ENCODE data around the gene RNF5.

The RNF5 gene

GRCh38 chr6:32151181-32151862 lies 26.9 kb upstream of the RNF5 start:
- H3K27ac ChIP-seq (ENCODE audit: low read length) = no peak overlapping the region
- H4K20me1 ChIP-seq (ENCODE audit: insufficient read depth, low read length) = no peaks in the 10 kb centered on the region
- H3K4me1 ChIP-seq (ENCODE audit: low read length) = 0 out of 2 replicates have a peak, but pooled peaks cover 4% of the 10 kb centered on the region
- peaks cover 76% of the 10 kb centered on the region for H3K27me3 ChIP-seq (replicated peaks; ENCODE audit: insufficient read depth, low read length)
- H3K9me3 ChIP-seq (replicated peaks; ENCODE audit: insufficient read depth, low read length) = no peaks in the 10 kb centered on the region
- H3K9ac ChIP-seq (ENCODE audit: low read length) = no peak overlapping the region
- no peaks in the 10 kb centered on the region for H3K9me2 ChIP-seq (replicated peaks; ENCODE audit: insufficient read depth, low read length)
- no peaks in the 10 kb centered on the region for H3K79me2 ChIP-seq (ENCODE audit: low read length)
- DNase-seq = no peak
- TF ChIP-seq EZH2phosphoT487 (IDR thresholded peaks at IDR 0.05; ENCODE audit: low read length) (no peak), EZH2 (optimal IDR thresholded peaks at IDR 0.05; ENCODE audit: low read depth, low read length) (no peak), CTCF (IDR thresholded peaks at IDR 0.05; ENCODE audit: low read length) (no peak)
- H3F3A ChIP-seq (ENCODE audit: insufficient read depth, low read length) = no peaks in the 10 kb centered on the region
- no peak overlapping the region for H3K4me3 ChIP-seq (ENCODE audit: low read length)
- no peak overlapping the region for H2AFZ ChIP-seq (ENCODE audit: low read length)
- no peak overlapping the region for H3K4me2 ChIP-seq (ENCODE audit: low read depth, low read length)
- H3K36me3 ChIP-seq (replicated peaks; ENCODE audit: insufficient read depth, low read length) = no peaks in the 10 kb centered on the region

- TF ChIP-seq EZH2 (optimal IDR thresholded peaks at IDR 0.05; ENCODE audit: low read depth, low read length) = no peak
- H3K9me3 ChIP-seq (replicated peaks; ENCODE audit: insufficient read depth, low read length) = no peaks in the 10 kb centered on the region
- H3K9me2 ChIP-seq (replicated peaks; ENCODE audit: insufficient read depth, low read length) = no peaks in the 10 kb centered on the region
- H3K4me3 ChIP-seq (ENCODE audit: low read length) = no peak within 1 kb of the TSS
- no peak within 1 kb of the TSS for H3K4me2 ChIP-seq (ENCODE audit: low read depth, low read length)
- no peak within 1 kb of the TSS for H3K9ac ChIP-seq (ENCODE audit: low read length)
- H3K27me3 ChIP-seq (replicated peaks; ENCODE audit: insufficient read depth, low read length) = peaks cover 68% of the 10 kb centered on the region
- H3K79me2 ChIP-seq (ENCODE audit: low read length) = no peaks in the 10 kb centered on the region
- no peaks in the 10 kb centered on the region for H3F3A ChIP-seq (ENCODE audit: insufficient read depth, low read length)
- DNase-seq = no peak
- H4K20me1 ChIP-seq (ENCODE audit: insufficient read depth, low read length) = no peaks in the 10 kb centered on the region
- no peak within 1 kb of the TSS for H3K27ac ChIP-seq (ENCODE audit: low read length)
- H3K4me1 ChIP-seq (ENCODE audit: low read length) = 0 out of 2 replicates have a peak, but pooled peaks cover 4% of the 10 kb centered on the region
- H3K36me3 ChIP-seq (replicated peaks; ENCODE audit: insufficient read depth, low read length) = no peaks in the 10 kb centered on the region
- H2AFZ ChIP-seq (ENCODE audit: low read length) = no peak within 1 kb of the TSS
Observed at GRCh38 chr6:32151863-32152768, 26.1 kb upstream of the RNF5 start, which contains the start of gene PRRT1. Gene PRRT1 (minus strand): TSS chr6:32151939. CDS start chr6:32151827, 112 bp downstream.

- Histone ChIP-seq H2AFZ (ENCODE audit: low read length) (no peak overlapping the region), H3K36me3 (replicated peaks; ENCODE audit: insufficient read depth, low read length) (no peaks in the 10 kb centered on the region), H3K4me3 (ENCODE audit: low read length) (no peak overlapping the region), H3K4me1 (ENCODE audit: low read length) (0 out of 2 replicates have a peak, but pooled peaks cover 4% of the 10 kb centered on the region), H3F3A (ENCODE audit: insufficient read depth, low read length) (no peaks in the 10 kb centered on the region), H3K9me3 (replicated peaks; ENCODE audit: insufficient read depth, low read length) (no peaks in the 10 kb centered on the region), H3K79me2 (ENCODE audit: low read length) (no peaks in the 10 kb centered on the region), H3K27ac (ENCODE audit: low read length) (no peak overlapping the region), H3K9ac (ENCODE audit: low read length) (no peak overlapping the region), H3K9me2 (replicated peaks; ENCODE audit: insufficient read depth, low read length) (no peaks in the 10 kb centered on the region), H4K20me1 (ENCODE audit: insufficient read depth, low read length) (no peaks in the 10 kb centered on the region), H3K27me3 (replicated peaks; ENCODE audit: insufficient read depth, low read length) (peaks cover 60% of the 10 kb centered on the region), H3K4me2 (ENCODE audit: low read depth, low read length) (no peak overlapping the region)
- no peak for TF ChIP-seq CTCF (IDR thresholded peaks at IDR 0.05; ENCODE audit: low read length)
- no peak for TF ChIP-seq EZH2 (optimal IDR thresholded peaks at IDR 0.05; ENCODE audit: low read depth, low read length)
- TF ChIP-seq EZH2phosphoT487 (IDR thresholded peaks at IDR 0.05; ENCODE audit: low read length) = no peak
- DNase-seq = no peak
Observed at GRCh38 chr6:32152769-32153563, 25.2 kb upstream of the RNF5 start.

All from MM.1S (cell line).